IMR-90 (cell line): ENCODE measurements around the gene CCDC12. TPM values are rescaled to one million over a fixed set of nuclear protein-coding genes. Genes with fewer than 3 reads are reported as not detected.

Source experiments
- ATAC-seq: fragments of 200-7000 bp; cut with Tn5 transposase; 2 replicates; pipeline ENCODE4 v1.9.1; 2020; ENCODE audit warnings: low read depth, mild to moderate bottlenecking, moderate library complexity
- BruUV-seq: library from RNA; stranded (reverse); fragments of 400-500 nt; replicated peaks from 2 replicates; lab custom pipeline; 2021; lab: Mats Ljungman, UMichigan
- CTCF ChIA-PET: fragments of 300-600 bp; formaldehyde crosslinking; extraction: SDS; loops from one replicate; lab custom pipeline; 2021; ENCODE audit warnings: antibody characterized with exemption; lab: Yijun Ruan, JAX
- POLR2A ChIA-PET: fragments of 300-600 bp; sonication (Branson Sonifier 250); formaldehyde crosslinking; loops from one replicate; lab custom pipeline; 2022; ENCODE audit warnings: antibody characterized with exemption; ENCODE audit not compliant: unreplicated experiment; lab: Charles Lee
- DNase-seq: peaks from one replicate; pipeline ENCODE4 v3.0.0; 2013
- H2AFZ ChIP-seq: replicated peaks from 2 replicates; pipeline ENCODE3; 2013; ENCODE audit warnings: low read length, mild to moderate bottlenecking; ENCODE audit not compliant: poor library complexity
- H2AK5ac ChIP-seq: 2 replicates; pipeline ENCODE4 v1.6.1; 2013; ENCODE audit warnings: low read depth, low read length, inconsistent platforms
- H2AK9ac ChIP-seq: replicated peaks from 2 replicates; pipeline ENCODE3; 2013; ENCODE audit warnings: mild to moderate bottlenecking, low read depth, low read length, moderate library complexity; ENCODE audit not compliant: poor library complexity
- H2BK120ac ChIP-seq: 2 replicates; pipeline ENCODE4 v1.6.1; 2013; ENCODE audit warnings: low read depth, low read length, inconsistent platforms
- H2BK15ac ChIP-seq: 3 replicates; pipeline ENCODE4 v1.6.1; 2013; ENCODE audit warnings: low read depth, low read length, inconsistent platforms
- H2BK20ac ChIP-seq: 2 replicates; pipeline ENCODE4 v1.6.1; 2013; ENCODE audit warnings: low read depth, mild to moderate bottlenecking, inconsistent platforms, low read length, moderate library complexity
- H2BK5ac ChIP-seq: 2 replicates; pipeline ENCODE4 v1.6.1; 2013; ENCODE audit warnings: mild to moderate bottlenecking, low read depth, low read length, inconsistent platforms; ENCODE audit not compliant: poor library complexity, severe bottlenecking
- H3K14ac ChIP-seq: replicated peaks from 2 replicates; pipeline ENCODE4 v1.6.1; 2013; ENCODE audit warnings: low read depth, low read length, inconsistent platforms
- H3K18ac ChIP-seq: 2 replicates; pipeline ENCODE4 v1.6.1; 2013; ENCODE audit warnings: low read depth, low read length, control low read depth
- H3K23ac ChIP-seq: 2 replicates; pipeline ENCODE4 v1.6.1; 2013; ENCODE audit warnings: low read depth, low read length, inconsistent platforms
- H3K27ac ChIP-seq: 2 replicates; pipeline ENCODE4 v1.5.1; 2013; ENCODE audit warnings: mild to moderate bottlenecking, control low read depth, low read length; ENCODE audit not compliant: insufficient read depth
- H3K27me3 ChIP-seq: 2 replicates; pipeline ENCODE4 v1.6.1; 2013; ENCODE audit warnings: low read length; ENCODE audit not compliant: control insufficient read depth, insufficient read depth
- H3K36me3 ChIP-seq: 2 replicates; pipeline ENCODE4 v1.6.1; 2013; ENCODE audit warnings: low read length, mixed read lengths; ENCODE audit not compliant: control insufficient read depth, insufficient read depth
- H3K4ac ChIP-seq: 2 replicates; pipeline ENCODE4 v1.6.1; 2013; ENCODE audit warnings: low read depth, low read length, inconsistent platforms
- H3K4me1 ChIP-seq: 2 replicates; pipeline ENCODE4 v1.6.1; 2013; ENCODE audit warnings: low read length, mixed read lengths; ENCODE audit not compliant: control insufficient read depth, insufficient read depth
- H3K4me2 ChIP-seq: 2 replicates; pipeline ENCODE4 v1.6.1; 2013; ENCODE audit warnings: low read depth, mild to moderate bottlenecking, control low read depth, low read length, moderate library complexity
- H3K4me3 ChIP-seq: 2 replicates; pipeline ENCODE4 v1.5.1; 2013; ENCODE audit warnings: low read depth, mild to moderate bottlenecking, control low read depth, low read length, moderate library complexity; ENCODE audit not compliant: insufficient read depth
- H3K56ac ChIP-seq: 2 replicates; pipeline ENCODE4 v1.6.1; 2013; ENCODE audit warnings: low read length, inconsistent platforms; ENCODE audit not compliant: insufficient read depth; ENCODE audit errors: extremely low read depth
- H3K79me1 ChIP-seq, 2 experiments: 2 replicates each; pipeline ENCODE4 v1.6.1; 2013; ENCODE audit warnings: low read length in 2 of 2, inconsistent platforms in 1 of 2, low read depth in 1 of 2
- H3K9ac ChIP-seq: 2 replicates; pipeline ENCODE4 v1.6.1; 2013; ENCODE audit warnings: low read depth, low read length, control low read depth
- H3K9me1 ChIP-seq: 2 replicates; pipeline ENCODE4 v1.6.1; 2013; ENCODE audit warnings: low read length, inconsistent platforms; ENCODE audit not compliant: insufficient read depth
- H3K9me3 ChIP-seq: 2 replicates; pipeline ENCODE4 v1.6.1; 2013; ENCODE audit warnings: low read length; ENCODE audit not compliant: control insufficient read depth, insufficient read depth
- H4K20me1 ChIP-seq: 2 replicates; pipeline ENCODE4 v1.6.1; 2013; ENCODE audit warnings: low read length, inconsistent platforms; ENCODE audit not compliant: insufficient read depth
- H4K5ac ChIP-seq: 2 replicates; pipeline ENCODE4 v1.6.1; 2013; ENCODE audit warnings: mild to moderate bottlenecking, low read depth, low read length, control low read depth
- H4K8ac ChIP-seq, 2 experiments: 2 replicates each; pipeline ENCODE4 v1.6.1; 2013; ENCODE audit warnings: low read depth in 2 of 2, low read length in 2 of 2, control low read depth in 1 of 2, inconsistent platforms in 1 of 2
- H4K91ac ChIP-seq: 2 replicates; pipeline ENCODE4 v1.6.1; 2013; ENCODE audit warnings: low read depth, low read length, inconsistent platforms; ENCODE audit not compliant: insufficient read depth
- BHLHE40 ChIP-seq: fragments of 150-350 bp; IDR thresholded peaks from 2 replicates; pipeline ENCODE4 v1.6.1; 2016; ENCODE audit warnings: mild to moderate bottlenecking, low read depth, low read length
- CEBPB ChIP-seq: IDR thresholded peaks from 2 replicates; pipeline ENCODE4 v1.6.1; 2012; ENCODE audit warnings: low read depth, low read length, improper control_type of control experiment
- FOS ChIP-seq: fragments of 150-350 bp; IDR thresholded peaks from 2 replicates; pipeline ENCODE4 v1.6.1; 2016; ENCODE audit warnings: low read depth, low read length
- MAFK ChIP-seq: IDR thresholded peaks from 2 replicates; pipeline ENCODE4 v1.6.1; 2012; ENCODE audit warnings: low read depth, low read length, improper control_type of control experiment
- MAZ ChIP-seq: IDR thresholded peaks from 2 replicates; pipeline ENCODE4 v1.6.1; 2012; ENCODE audit warnings: low read depth, mild to moderate bottlenecking, low read length, improper control_type of control experiment, moderate library complexity, borderline replicate concordance
- MXI1 ChIP-seq: IDR thresholded peaks from 2 replicates; pipeline ENCODE4 v1.6.1; 2012; ENCODE audit warnings: low read depth, mild to moderate bottlenecking, low read length, moderate library complexity, borderline replicate concordance
- POLR2A ChIP-seq: IDR thresholded peaks from 2 replicates; pipeline ENCODE4 v1.6.1; 2012; ENCODE audit warnings: mild to moderate bottlenecking, low read depth, low read length
- RAD21 ChIP-seq: IDR thresholded peaks from 2 replicates; pipeline ENCODE4 v1.6.1; 2012; ENCODE audit warnings: low read length, improper control_type of control experiment
- RFX5 ChIP-seq: IDR thresholded peaks from 2 replicates; pipeline ENCODE4 v1.8.0; 2012; ENCODE audit warnings: low read depth, mild to moderate bottlenecking, low read length, moderate library complexity
- SMC3 ChIP-seq: fragments of 150-350 bp; IDR thresholded peaks from 2 replicates; pipeline ENCODE4 v1.6.1; 2016; ENCODE audit warnings: low read depth, mild to moderate bottlenecking, antibody characterized with exemption, low read length, moderate library complexity
- WGBS, 2 experiments: methylation state at CpG; one replicate each; pipeline versions ENCODE4 v1.1.5 to v1.1.7; 2013; ENCODE audit warnings: missing lambda C conversion rate in 2 of 2; ENCODE audit not compliant: insufficient read length in 1 of 2; ENCODE audit errors: extremely low coverage in 2 of 2; 5-methylcytosine and 5-hydroxymethylcytosine counted together
- dilution Hi-C: fragments of 300-500 bp; cut with HindIII; formaldehyde crosslinking; loops from one replicate; pipeline ENCODE4 v1.14.3; 2018; ENCODE audit warnings: low sequenced_read_pairs; ENCODE audit not compliant: unreplicated experiment
- in situ Hi-C: fragments of 300-500 bp; cut with MboI; formaldehyde crosslinking; loops from 3 replicates; pipeline ENCODE4 v1.14.3; 2019; ENCODE audit warnings: low sequenced_read_pairs, inconsistent platforms, mixed read lengths
- intact Hi-C: fragments of 100-400 bp; cut with micrococcal nuclease; formaldehyde crosslinking; loops from 2 replicates; pipeline ENCODE4 v1.10.0; 2022
- polyA plus RNA-seq, 3 experiments: library from polyadenylated mRNA; depleted of rRNA; stranded (reverse); fragments of >200 nt; gene quantifications; 2 replicates each; pipeline ENCODE4 v1.2.3, GENCODE V29; 2012; ENCODE audit warnings: low replicate concordance in 1 of 3
- total RNA-seq: library from RNA; depleted of rRNA; stranded (reverse); fragments of >200 nt; gene quantifications from 2 replicates; pipeline ENCODE4 v1.2.3, GENCODE V29; 2012
- TF ChIP-seq, protein P1 (sequence below): conservative IDR thresholded peaks from 2 replicates; pipeline ENCODE4 v1.5.1; 2012; ENCODE audit warnings: mild to moderate bottlenecking, low read depth, low read length, improper control_type of control experiment

Gene CCDC12
- total and polyA plus RNA-seq, 2 of the 4 experiments (the other 2 are of a cell fraction): 15.2 to 35.1 TPM

DNA sequence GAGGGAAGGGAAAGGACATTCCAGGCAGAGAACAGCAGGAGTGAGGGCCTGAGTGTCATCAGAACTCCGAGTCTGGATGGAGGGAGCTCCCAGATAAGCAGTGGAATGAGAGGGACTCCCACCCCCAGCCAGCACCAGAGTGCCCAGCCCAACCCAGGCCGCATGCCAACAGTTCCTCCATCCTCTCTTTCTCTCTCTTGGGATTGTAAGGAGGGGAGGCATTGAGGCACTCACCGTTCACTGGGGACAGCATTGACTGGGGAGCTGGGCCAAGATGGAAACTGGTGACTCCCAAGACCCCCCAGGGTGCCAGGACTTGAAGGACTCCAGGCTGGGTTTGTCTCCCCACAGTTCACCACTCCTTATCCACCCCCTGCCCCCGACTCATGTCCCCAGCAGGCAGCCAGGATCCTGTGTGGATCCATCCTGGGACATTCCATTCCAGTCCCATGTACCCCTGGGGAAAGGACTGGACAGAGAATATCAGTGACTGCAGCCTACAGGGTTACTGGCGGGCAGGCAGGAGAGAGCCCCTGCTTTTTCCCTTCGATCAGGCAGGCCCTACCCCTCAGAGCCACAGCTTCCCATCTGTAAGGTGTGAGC, 83.3 kb downstream of the CCDC12 start:
- peaks cover 48% of the 10 kb centered on the region for H3K27me3 ChIP-seq
- in situ Hi-C loops: loop anchor here (25.0 kb wide), 1 partner anchor 406 kb away; the partner anchor contains the start of gene RTP3
- DNase-seq (no peak), ATAC-seq (no peak)
- no peak overlapping the region for H3K27ac ChIP-seq
- dilution Hi-C loops: no loop called here
- no TSS peak for BruUV-seq
- ChIA-PET CTCF (no interaction called here), POLR2A (no interaction called here)
- H3K18ac ChIP-seq: no peak overlapping the region
- no peaks in the 10 kb centered on the region; the same call in 1 of the 2 replicates for H3K4me1 ChIP-seq
- H4K5ac ChIP-seq: no peak overlapping the region
- no peak overlapping the region for H3K4ac ChIP-seq
- H3K9me1 ChIP-seq: 0 out of 2 replicates have a peak, but pooled peaks cover 3% of the 10 kb centered on the region
- no peaks in the 10 kb centered on the region for H3K36me3 ChIP-seq
- H3K4me2 ChIP-seq: no peak overlapping the region
- H3K23ac ChIP-seq: no peak overlapping the region
- H2AFZ ChIP-seq: no peak overlapping the region
- H2BK120ac ChIP-seq: no peak overlapping the region
- H2BK20ac ChIP-seq: no peak overlapping the region
- no peak overlapping the region for H3K56ac ChIP-seq
- no peak overlapping the region for H2BK5ac ChIP-seq
- no peak overlapping the region for H4K91ac ChIP-seq
- no peak overlapping the region for H3K9ac ChIP-seq
- intact Hi-C loops: no loop called here
- no peak overlapping the region for H2AK5ac ChIP-seq
- H3K4me3 ChIP-seq: no peak overlapping the region
- TF ChIP-seq MXI1: no peak
- TF ChIP-seq, protein P1, sequence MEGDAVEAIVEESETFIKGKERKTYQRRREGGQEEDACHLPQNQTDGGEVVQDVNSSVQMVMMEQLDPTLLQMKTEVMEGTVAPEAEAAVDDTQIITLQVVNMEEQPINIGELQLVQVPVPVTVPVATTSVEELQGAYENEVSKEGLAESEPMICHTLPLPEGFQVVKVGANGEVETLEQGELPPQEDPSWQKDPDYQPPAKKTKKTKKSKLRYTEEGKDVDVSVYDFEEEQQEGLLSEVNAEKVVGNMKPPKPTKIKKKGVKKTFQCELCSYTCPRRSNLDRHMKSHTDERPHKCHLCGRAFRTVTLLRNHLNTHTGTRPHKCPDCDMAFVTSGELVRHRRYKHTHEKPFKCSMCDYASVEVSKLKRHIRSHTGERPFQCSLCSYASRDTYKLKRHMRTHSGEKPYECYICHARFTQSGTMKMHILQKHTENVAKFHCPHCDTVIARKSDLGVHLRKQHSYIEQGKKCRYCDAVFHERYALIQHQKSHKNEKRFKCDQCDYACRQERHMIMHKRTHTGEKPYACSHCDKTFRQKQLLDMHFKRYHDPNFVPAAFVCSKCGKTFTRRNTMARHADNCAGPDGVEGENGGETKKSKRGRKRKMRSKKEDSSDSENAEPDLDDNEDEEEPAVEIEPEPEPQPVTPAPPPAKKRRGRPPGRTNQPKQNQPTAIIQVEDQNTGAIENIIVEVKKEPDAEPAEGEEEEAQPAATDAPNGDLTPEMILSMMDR: no peak
- no peak for TF ChIP-seq MAZ
- no peak for TF ChIP-seq FOS
- TF ChIP-seq MAFK: no peak
- TF ChIP-seq SMC3: no peak
- TF ChIP-seq CEBPB: no peak
- TF ChIP-seq POLR2A: no peak
- TF ChIP-seq RFX5: no peak
- TF ChIP-seq BHLHE40: no peak
- TF ChIP-seq RAD21: no peak
- H2AK9ac ChIP-seq: peak overlapping the region; percentile 13
- WGBS, 2 experiments: no CpG with 5 or more reads among the region's 6 CpGs
- no peaks in the 10 kb centered on the region for H3K9me3 ChIP-seq
- no peak overlapping the region for H4K8ac ChIP-seq
- no peaks in the 10 kb centered on the region for H3K79me1 ChIP-seq
- H4K20me1 ChIP-seq: peaks cover 4% of the 10 kb centered on the region
- no peak overlapping the region for H2BK15ac ChIP-seq
- H3K14ac ChIP-seq: no peak overlapping the region
